Naive thymus-derived CD4-positive, alpha-beta T cell (primary cell): ENCODE measurements around the gene PADI1. TPM values are rescaled to one million over a fixed set of nuclear protein-coding genes. Genes with fewer than 3 reads are reported as not detected.
A peak's percentile ranks its signal among the peaks of the same experiment; 100 is the strongest.

Source experiments
- ATAC-seq: fragments of 150-1000 bp; cut with Tn5 transposase; 2 replicates; pipeline ENCODE4 v1.10.0; 2021; ENCODE audit warnings: mild to moderate bottlenecking, moderate library complexity
- CTCF ChIA-PET: fragments of 350-600 bp; sonication (Branson Sonifier 250); formaldehyde crosslinking; loops from one replicate; lab custom pipeline; 2021; ENCODE audit warnings: antibody characterized with exemption; lab: Charles Lee
- POLR2A ChIA-PET: fragments of 350-600 bp; sonication (Branson Sonifier 250); formaldehyde crosslinking; loops from one replicate; lab custom pipeline; 2021; ENCODE audit warnings: antibody characterized with exemption, inconsistent platforms; lab: Charles Lee
- DNase-seq, 9 donors: peaks; one replicate each; pipeline versions ENCODE4 v3.0.0 to v3.0.0-alpha.2; 2020 to 2022; ENCODE audit warnings: mixed read lengths in 1 of 9
- H3K27ac ChIP-seq: one replicate; pipeline ENCODE4 v1.7.0; 2013; ENCODE audit warnings: mild to moderate bottlenecking, low read depth, low read length, moderate library complexity
- H3K27me3 ChIP-seq, 2 donors: one replicate each; pipeline ENCODE4 v1.7.0; 2013; ENCODE audit warnings: low read length in 2 of 2, mild to moderate bottlenecking in 2 of 2, moderate library complexity in 2 of 2; ENCODE audit not compliant: control insufficient read depth in 2 of 2, insufficient read depth in 2 of 2
- H3K36me3 ChIP-seq, 3 experiments: 1 replicate in 2 of 3; 2 replicates in 1 of 3; pipeline ENCODE4 v1.7.0; 2013; ENCODE audit warnings: low read length in 3 of 3, mild to moderate bottlenecking in 3 of 3, moderate library complexity in 1 of 3; ENCODE audit not compliant: insufficient read depth in 3 of 3, control insufficient read depth in 2 of 3
- H3K4me1 ChIP-seq, 2 donors: one replicate each; pipeline ENCODE4 v1.7.0; 2013; ENCODE audit warnings: low read length in 2 of 2, mild to moderate bottlenecking in 2 of 2, moderate library complexity in 1 of 2; ENCODE audit not compliant: control insufficient read depth in 2 of 2, insufficient read depth in 2 of 2
- H3K4me3 ChIP-seq: 2 replicates; pipeline ENCODE4 v1.7.0; 2013; ENCODE audit warnings: mild to moderate bottlenecking, low read length
- H3K9me3 ChIP-seq, 3 experiments: 1 replicate in 2 of 3; 2 replicates in 1 of 3; pipeline ENCODE4 v1.7.0; 2013; ENCODE audit warnings: low read length in 3 of 3; ENCODE audit not compliant: control insufficient read depth in 2 of 3
- H3K27ac Mint-ChIP-seq, 9 donors: one replicate each; pipeline ENCODE4 v1.8.0; 2020 to 2022; ENCODE audit warnings: mixed read lengths in 9 of 9, mild to moderate bottlenecking in 8 of 9, moderate library complexity in 5 of 9, inconsistent platforms in 2 of 9
- H3K27me3 Mint-ChIP-seq, 5 donors: one replicate each; pipeline ENCODE4 v1.8.0; 2021 to 2022; ENCODE audit warnings: mixed read lengths in 5 of 5, mild to moderate bottlenecking in 1 of 5
- H3K36me3 Mint-ChIP-seq, 5 donors: one replicate each; pipeline ENCODE4 v1.8.0; 2020 to 2022; ENCODE audit warnings: mixed read lengths in 5 of 5, mild to moderate bottlenecking in 3 of 5, inconsistent platforms in 1 of 5
- H3K4me1 Mint-ChIP-seq, 7 donors: one replicate each; pipeline ENCODE4 v1.8.0; 2020 to 2022; ENCODE audit warnings: mixed read lengths in 7 of 7, mild to moderate bottlenecking in 3 of 7, inconsistent platforms in 1 of 7
- H3K4me3 Mint-ChIP-seq, 10 donors: one replicate each; pipeline ENCODE4 v1.8.0; 2020 to 2022; ENCODE audit warnings: mild to moderate bottlenecking in 10 of 10, mixed read lengths in 10 of 10, moderate library complexity in 6 of 10, inconsistent platforms in 2 of 10
- H3K9me3 Mint-ChIP-seq, 11 donors: one replicate each; pipeline ENCODE4 v1.8.0; 2020 to 2022; ENCODE audit warnings: mixed read lengths in 11 of 11, mild to moderate bottlenecking in 4 of 11, inconsistent platforms in 1 of 11, moderate library complexity in 1 of 11
- intact Hi-C, 2 donors: fragments of 100-400 bp; cut with micrococcal nuclease; formaldehyde crosslinking; loops; one replicate each; pipeline ENCODE4 v1.15.1; 2023
- polyA plus RNA-seq, 2 donors: library from polyadenylated mRNA; unstranded; fragments of 300-500 nt; fragmentation: Illumina TruSeq; gene quantifications; one replicate each; pipeline ENCODE4 v1.2.3, GENCODE V29; 2021
- total RNA-seq, 6 experiments: library from RNA in 5 of 6; stranded (reverse) in 5 of 6; gene quantifications; 1 replicate in 5 of 6; 2 replicates in 1 of 6; pipeline ENCODE4 v1.2.3 and lab custom pipeline; 2021 to 2026

Gene PADI1
- total and polyA plus RNA-seq, 7 experiments from 2014 or later: not detected

- ATAC-seq (no peak), DNase-seq (no peak)
- H3K27me3 Mint-ChIP-seq: peaks cover 0 to 8% (median 0%) of the 10 kb centered on the region in 5 donors
- no peaks in the 10 kb centered on the region for H3K27me3 ChIP-seq
- CTCF ChIA-PET: no interaction called here
- no peaks in the 10 kb centered on the region for H3K36me3 Mint-ChIP-seq
- no peak overlapping the region for H3K4me3 Mint-ChIP-seq
- POLR2A ChIA-PET: no interaction called here
- no peaks in the 10 kb centered on the region for H3K36me3 ChIP-seq
- H3K4me3 ChIP-seq: no peak overlapping the region
- intact Hi-C loops: no loop called here
- no peaks in the 10 kb centered on the region for H3K4me1 Mint-ChIP-seq
- H3K9me3 Mint-ChIP-seq: no peaks in the 10 kb centered on the region
- H3K27ac Mint-ChIP-seq: no peak overlapping the region
- no peak overlapping the region for H3K27ac ChIP-seq
- no peaks in the 10 kb centered on the region for H3K4me1 ChIP-seq
- no peaks in the 10 kb centered on the region for H3K9me3 ChIP-seq
These were observed 37.2 kb upstream of the PADI1 start for GRCh38 chr1:17167786-17168090.

GRCh38 chr1:17168091-17168876 lies 36.6 kb upstream of the PADI1 start:
- POLR2A ChIA-PET: no interaction called here
- Mint-ChIP-seq H3K36me3 (no peaks in the 10 kb centered on the region), H3K4me1 (peaks cover 0 to 3% (median 0%) of the 10 kb centered on the region in 7 donors), H3K27ac (no peak overlapping the region), H3K4me3 (no peak overlapping the region), H3K9me3 (no peaks in the 10 kb centered on the region), H3K27me3 (peaks cover 0 to 13% (median 3%) of the 10 kb centered on the region in 5 donors)
- no peak overlapping the region for H3K27ac ChIP-seq
- no peaks in the 10 kb centered on the region for H3K9me3 ChIP-seq
- H3K36me3 ChIP-seq: no peaks in the 10 kb centered on the region
- H3K4me3 ChIP-seq: no peak overlapping the region
- no peak for DNase-seq
- ATAC-seq: no peak
- intact Hi-C loops: no loop called here
- CTCF ChIA-PET: interaction anchor here (0.7 kb wide), 1 partner anchor 81 kb away, joined by 3 read pairs; no protein-coding TSS in a partner anchor
- H3K4me1 ChIP-seq: no peaks in the 10 kb centered on the region
- H3K27me3 ChIP-seq: no peaks in the 10 kb centered on the region

GRCh38 chr1:17170571-17170970 lies 34.4 kb upstream of the PADI1 start:
- Mint-ChIP-seq H3K27me3 (peaks cover 0 to 15% (median 4%) of the 10 kb centered on the region in 5 donors), H3K9me3 (peaks cover 0 to 10% (median 0%) of the 10 kb centered on the region in 11 donors), H3K4me1 (peaks cover 0 to 4% (median 0%) of the 10 kb centered on the region in 7 donors), H3K36me3 (peaks cover 0 to 8% (median 0%) of the 10 kb centered on the region in 5 donors), H3K4me3 (no peak overlapping the region), H3K27ac (no peak overlapping the region)
- Histone ChIP-seq H3K4me1 (no peaks in the 10 kb centered on the region), H3K36me3 (no peaks in the 10 kb centered on the region), H3K27me3 (no peaks in the 10 kb centered on the region), H3K27ac (no peak overlapping the region), H3K9me3 (no peaks in the 10 kb centered on the region), H3K4me3 (no peak overlapping the region)
- intact Hi-C loops: no loop called here
- ChIA-PET POLR2A (no interaction called here), CTCF (no interaction called here)
- DNase-seq: no peak
- ATAC-seq: no peak

- H3K9me3 ChIP-seq: no peaks in the 10 kb centered on the region
- H3K4me1 ChIP-seq: no peaks in the 10 kb centered on the region
- no peak for DNase-seq
- intact Hi-C loops: no loop called here
- no peak overlapping the region for H3K27ac ChIP-seq
- Mint-ChIP-seq H3K36me3 (peaks cover 0 to 12% (median 4%) of the 10 kb centered on the region in 5 donors), H3K27ac (peak overlapping the region in 2 of 9 donors; percentile 12 to 20), H3K9me3 (peaks cover 0 to 10% (median 3%) of the 10 kb centered on the region in 11 donors), H3K4me1 (peaks cover 0 to 7% (median 0%) of the 10 kb centered on the region in 7 donors), H3K27me3 (peaks cover 0 to 23% (median 17%) of the 10 kb centered on the region in 5 donors), H3K4me3 (no peak overlapping the region)
- no peak for ATAC-seq
- H3K27me3 ChIP-seq: no peaks in the 10 kb centered on the region
- H3K36me3 ChIP-seq: no peaks in the 10 kb centered on the region
- ChIA-PET CTCF (no interaction called here), POLR2A (no interaction called here)
- no peak overlapping the region for H3K4me3 ChIP-seq
These were observed 31.7 kb upstream of the PADI1 start for GRCh38 chr1:17173217-17173616.

- Mint-ChIP-seq H3K4me1 (peaks cover 10 to 29% (median 22%) of the 10 kb centered on the region in 7 donors), H3K9me3 (peaks cover 0 to 13% (median 3%) of the 10 kb centered on the region in 11 donors), H3K27me3 (peaks cover 0 to 42% (median 17%) of the 10 kb centered on the region in 5 donors), H3K27ac (no peak overlapping the region), H3K36me3 (peaks cover 0 to 17% (median 4%) of the 10 kb centered on the region in 5 donors), H3K4me3 (no peak overlapping the region)
- no peaks in the 10 kb centered on the region for H3K9me3 ChIP-seq
- no peaks in the 10 kb centered on the region for H3K36me3 ChIP-seq
- H3K4me3 ChIP-seq: no peak overlapping the region
- ChIA-PET CTCF (no interaction called here), POLR2A (no interaction called here)
- DNase-seq: no peak
- H3K4me1 ChIP-seq: peaks cover 5 to 6% of the 10 kb centered on the region in 2 donors
- peak; percentile 29 for ATAC-seq
- H3K27me3 ChIP-seq: no peaks in the 10 kb centered on the region
- intact Hi-C loops: no loop called here
- H3K27ac ChIP-seq: no peak overlapping the region
These were observed 28.4 kb upstream of the PADI1 start for GRCh38 chr1:17176306-17177061.

- H3K9me3 ChIP-seq: no peaks in the 10 kb centered on the region
- no peak overlapping the region for H3K27ac Mint-ChIP-seq
- no peak overlapping the region for H3K4me3 ChIP-seq
- peaks cover 0 to 13% (median 3%) of the 10 kb centered on the region in 11 donors for H3K9me3 Mint-ChIP-seq
- H3K4me1 ChIP-seq: peaks cover 5 to 13% of the 10 kb centered on the region in 2 donors
- intact Hi-C loops: no loop called here
- no peak overlapping the region for H3K27ac ChIP-seq
- H3K4me1 Mint-ChIP-seq: peaks cover 18 to 36% (median 32%) of the 10 kb centered on the region in 7 donors
- DNase-seq (no peak), ATAC-seq (no peak)
- no peaks in the 10 kb centered on the region for H3K36me3 ChIP-seq
- peaks cover 0 to 42% (median 17%) of the 10 kb centered on the region in 5 donors for H3K27me3 Mint-ChIP-seq
- CTCF ChIA-PET: no interaction called here
- POLR2A ChIA-PET: no interaction called here
- no peak overlapping the region for H3K4me3 Mint-ChIP-seq
- H3K27me3 ChIP-seq: no peaks in the 10 kb centered on the region
- peaks cover 0 to 17% (median 4%) of the 10 kb centered on the region in 5 donors for H3K36me3 Mint-ChIP-seq
These were observed 27.3 kb upstream of the PADI1 start for GRCh38 chr1:17177651-17178050.
